ENCODE data around the gene LAMA4. TPM values are rescaled to one million over a fixed set of nuclear protein-coding genes. Genes with fewer than 3 reads are reported as not detected.

Gene LAMA4
- total RNA-seq, 1 donor from 2014 or later: 56.5 TPM

DNA sequence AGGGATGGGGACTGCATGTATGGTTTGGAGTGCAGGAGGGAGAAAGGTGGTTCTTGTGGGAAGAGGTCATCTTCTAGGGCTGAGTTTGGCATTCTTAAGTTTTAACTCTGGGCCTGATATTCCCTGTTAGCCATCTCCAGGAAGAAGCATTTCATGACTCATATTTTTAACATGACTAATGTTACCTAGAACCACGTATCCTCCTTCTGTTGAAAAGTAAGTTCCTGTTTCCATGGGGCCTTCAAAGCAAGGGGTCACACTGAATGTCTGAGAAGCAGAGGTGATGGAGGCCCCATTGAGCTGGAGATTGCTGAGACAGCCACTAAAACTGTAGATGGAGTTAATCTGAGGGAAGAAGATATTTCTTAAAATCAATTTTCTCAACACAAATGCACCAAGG, 136.8 kb downstream of the LAMA4 start:
- Histone ChIP-seq H3K27ac (no peak overlapping the region), H3K36me3 (peaks cover 0 to 37% of the 10 kb centered on the region in 2 donors), H3K4me3 (no peak overlapping the region), H3K27me3 (no peaks in the 10 kb centered on the region), H3K9me3 (no peaks in the 10 kb centered on the region), H3K4me1 (no peaks in the 10 kb centered on the region)
- TF ChIP-seq POLR2AphosphoS5 (IDR thresholded peaks at IDR 0.05; ENCODE audit: insufficient read depth in 1 of 2, low read depth in 1 of 2): no peak
- TF ChIP-seq, protein P1, sequence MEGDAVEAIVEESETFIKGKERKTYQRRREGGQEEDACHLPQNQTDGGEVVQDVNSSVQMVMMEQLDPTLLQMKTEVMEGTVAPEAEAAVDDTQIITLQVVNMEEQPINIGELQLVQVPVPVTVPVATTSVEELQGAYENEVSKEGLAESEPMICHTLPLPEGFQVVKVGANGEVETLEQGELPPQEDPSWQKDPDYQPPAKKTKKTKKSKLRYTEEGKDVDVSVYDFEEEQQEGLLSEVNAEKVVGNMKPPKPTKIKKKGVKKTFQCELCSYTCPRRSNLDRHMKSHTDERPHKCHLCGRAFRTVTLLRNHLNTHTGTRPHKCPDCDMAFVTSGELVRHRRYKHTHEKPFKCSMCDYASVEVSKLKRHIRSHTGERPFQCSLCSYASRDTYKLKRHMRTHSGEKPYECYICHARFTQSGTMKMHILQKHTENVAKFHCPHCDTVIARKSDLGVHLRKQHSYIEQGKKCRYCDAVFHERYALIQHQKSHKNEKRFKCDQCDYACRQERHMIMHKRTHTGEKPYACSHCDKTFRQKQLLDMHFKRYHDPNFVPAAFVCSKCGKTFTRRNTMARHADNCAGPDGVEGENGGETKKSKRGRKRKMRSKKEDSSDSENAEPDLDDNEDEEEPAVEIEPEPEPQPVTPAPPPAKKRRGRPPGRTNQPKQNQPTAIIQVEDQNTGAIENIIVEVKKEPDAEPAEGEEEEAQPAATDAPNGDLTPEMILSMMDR (IDR thresholded peaks at IDR 0.05): no peak
- no peak for TF ChIP-seq POLR2A (IDR thresholded peaks at IDR 0.05)
- intact Hi-C loops (cut with DNase I): no loop called here
- DNase-seq (ENCODE audit: extremely low spot score in 2 of 2): no peak

DNA sequence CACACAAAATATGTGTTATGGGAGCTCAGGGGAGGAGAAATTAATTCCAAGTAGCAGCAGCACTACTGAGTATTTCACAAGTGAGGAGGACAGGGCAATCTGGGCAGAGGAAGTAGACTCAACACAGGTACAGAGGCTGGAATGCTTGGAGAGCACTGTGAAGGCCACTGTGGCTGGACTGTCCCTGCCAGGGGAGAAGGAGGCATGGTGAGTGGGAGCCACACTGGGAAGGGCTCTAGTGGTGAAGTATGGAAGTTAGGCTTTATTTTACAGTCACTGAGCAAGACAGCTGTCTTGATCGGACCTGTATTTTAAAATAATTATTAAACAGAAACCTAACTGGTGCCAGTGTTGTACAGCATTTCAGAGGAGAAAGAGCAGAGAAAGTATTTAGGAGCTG, 138.1 kb downstream of the LAMA4 start:
- TF ChIP-seq POLR2AphosphoS5 (IDR thresholded peaks at IDR 0.05; ENCODE audit: insufficient read depth in 1 of 2, low read depth in 1 of 2) (no peak), POLR2A (IDR thresholded peaks at IDR 0.05) (no peak)
- TF ChIP-seq, protein P1 (IDR thresholded peaks at IDR 0.05): no peak
- H3K4me3 ChIP-seq: no peak overlapping the region
- DNase-seq (ENCODE audit: extremely low spot score in 2 of 2): no peak
- no peaks in the 10 kb centered on the region for H3K4me1 ChIP-seq
- no peaks in the 10 kb centered on the region for H3K9me3 ChIP-seq
- H3K27ac ChIP-seq: no peak overlapping the region
- intact Hi-C loops (cut with DNase I): no loop called here
- peaks cover 0 to 41% of the 10 kb centered on the region in 2 donors for H3K36me3 ChIP-seq
- H3K27me3 ChIP-seq: no peaks in the 10 kb centered on the region

DNA sequence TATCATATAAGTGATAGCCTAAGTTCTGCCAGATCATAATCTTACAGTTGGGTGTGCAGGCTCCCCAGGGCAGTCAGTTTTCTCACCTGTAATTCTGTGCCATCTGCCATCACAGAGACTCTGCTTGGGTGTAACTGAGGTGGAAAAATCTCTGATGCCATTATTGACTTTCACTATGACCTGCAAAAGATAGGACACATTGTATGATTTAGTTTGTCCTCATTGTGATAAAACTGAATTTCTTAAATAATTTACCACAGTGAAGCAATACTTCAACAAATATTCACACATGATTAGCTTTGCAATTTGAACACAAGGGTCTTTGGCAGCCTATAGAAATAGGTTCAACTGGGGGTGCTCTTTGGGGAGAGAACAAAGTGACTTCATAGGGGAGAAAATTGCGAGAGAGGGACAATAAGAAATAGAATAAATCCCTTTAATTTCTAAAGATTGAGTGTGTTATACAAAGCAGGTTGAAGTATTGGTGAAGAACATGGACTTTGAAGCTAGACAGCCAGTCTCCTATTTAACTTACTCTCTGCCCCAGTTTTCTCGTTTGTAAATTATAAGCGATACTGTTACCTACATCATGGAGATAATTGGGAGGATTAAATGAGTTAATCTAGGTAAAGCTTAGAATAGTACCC, 139.7 kb downstream of the LAMA4 start:
- Histone ChIP-seq H3K9me3 (no peaks in the 10 kb centered on the region), H3K27me3 (no peaks in the 10 kb centered on the region), H3K36me3 (peaks cover 0 to 41% of the 10 kb centered on the region in 2 donors), H3K4me3 (no peak overlapping the region), H3K27ac (no peak overlapping the region), H3K4me1 (no peaks in the 10 kb centered on the region)
- TF ChIP-seq, protein P1 (IDR thresholded peaks at IDR 0.05): no peak
- TF ChIP-seq POLR2AphosphoS5 (IDR thresholded peaks at IDR 0.05; ENCODE audit: insufficient read depth in 1 of 2, low read depth in 1 of 2) (no peak), POLR2A (IDR thresholded peaks at IDR 0.05) (no peak)
- no peak for DNase-seq (ENCODE audit: extremely low spot score in 2 of 2)
- intact Hi-C loops (cut with DNase I): no loop called here

DNA sequence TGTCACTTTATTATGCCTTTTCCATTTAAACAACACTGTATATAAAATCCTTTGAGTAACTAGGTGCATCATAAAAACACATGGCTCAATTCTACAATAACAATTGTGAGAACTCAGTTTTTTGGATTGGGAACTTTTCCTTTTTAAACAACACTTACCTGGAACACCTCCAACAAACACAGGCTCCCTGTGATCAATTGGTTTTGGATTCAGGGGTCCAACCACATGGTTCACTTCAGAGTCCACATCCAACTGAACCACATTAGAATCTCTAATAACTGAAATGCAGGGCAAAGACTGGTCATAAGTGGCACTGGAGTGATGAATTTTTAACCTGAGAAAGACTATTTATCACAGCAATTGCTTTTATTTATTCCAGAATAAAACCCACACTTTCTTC, 140.4 kb downstream of the LAMA4 start:
- H3K36me3 ChIP-seq: peaks cover 0 to 37% of the 10 kb centered on the region in 2 donors
- H3K9me3 ChIP-seq: no peaks in the 10 kb centered on the region
- H3K27ac ChIP-seq: no peak overlapping the region
- no peaks in the 10 kb centered on the region for H3K4me1 ChIP-seq
- intact Hi-C loops (cut with DNase I): no loop called here
- H3K4me3 ChIP-seq: no peak overlapping the region
- H3K27me3 ChIP-seq: no peaks in the 10 kb centered on the region
- TF ChIP-seq POLR2AphosphoS5 (IDR thresholded peaks at IDR 0.05; ENCODE audit: insufficient read depth in 1 of 2, low read depth in 1 of 2) (no peak), POLR2A (IDR thresholded peaks at IDR 0.05) (no peak)
- TF ChIP-seq, protein P1 (IDR thresholded peaks at IDR 0.05): no peak
- DNase-seq (ENCODE audit: extremely low spot score in 2 of 2): no peak

DNA sequence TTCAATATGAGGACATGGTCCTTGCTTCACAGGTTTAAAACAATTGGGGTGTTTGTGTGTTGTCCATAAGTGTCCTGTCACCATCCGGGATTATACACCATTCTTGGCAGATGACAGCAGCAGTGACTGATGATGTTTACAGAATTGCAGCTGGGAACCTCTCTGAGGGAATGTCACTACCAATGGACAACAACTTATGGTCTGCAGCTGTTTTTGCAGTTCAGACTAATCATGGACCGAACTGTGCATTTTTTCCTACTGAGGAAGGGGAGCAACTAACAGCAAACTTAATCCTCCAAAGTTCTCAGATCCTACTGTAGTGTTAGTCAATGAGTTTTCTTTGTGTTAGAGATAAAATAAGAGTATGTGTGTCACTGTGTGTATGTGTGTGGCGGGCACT, 140.9 kb downstream of the LAMA4 start:
- Histone ChIP-seq H3K4me3 (no peak overlapping the region), H3K36me3 (peaks cover 0 to 34% of the 10 kb centered on the region in 2 donors), H3K4me1 (no peaks in the 10 kb centered on the region), H3K27ac (no peak overlapping the region), H3K9me3 (no peaks in the 10 kb centered on the region), H3K27me3 (no peaks in the 10 kb centered on the region)
- intact Hi-C loops (cut with DNase I): no loop called here
- DNase-seq (ENCODE audit: extremely low spot score in 2 of 2): no peak
- TF ChIP-seq, protein P1 (IDR thresholded peaks at IDR 0.05): no peak
- TF ChIP-seq POLR2AphosphoS5 (IDR thresholded peaks at IDR 0.05; ENCODE audit: insufficient read depth in 1 of 2, low read depth in 1 of 2) (no peak), POLR2A (IDR thresholded peaks at IDR 0.05) (no peak)

All from vagina (tissue), 2 donors.